HCT116 (cell line): ENCODE measurements around the gene ELOF1. TPM values are rescaled to one million over a fixed set of nuclear protein-coding genes. Genes with fewer than 3 reads are reported as not detected.

Experiments used
- ATAC-seq: fragments of 200-7000 bp; cut with Tn5 transposase; 2 replicates; pipeline ENCODE4 v1.9.1; 2020; ENCODE audit warnings: mild to moderate bottlenecking, moderate library complexity
- BruUV-seq: library from RNA; stranded (reverse); fragments of 400-500 nt; replicated peaks from 2 replicates; lab custom pipeline; 2021; lab: Mats Ljungman, UMichigan
- CTCF ChIA-PET: fragments of 300-600 bp; sonication (Branson Sonifier 250); formaldehyde crosslinking; loops from one replicate; lab custom pipeline; 2021; ENCODE audit warnings: antibody characterized with exemption; lab: Charles Lee
- POLR2A ChIA-PET: fragments of 300-600, 350-600 bp; sonication (Branson Sonifier 250); formaldehyde crosslinking; loops from one replicate; lab custom pipeline; 2021; ENCODE audit warnings: antibody characterized with exemption; lab: Charles Lee
- RAD21 ChIA-PET, 2 experiments: fragments of 300-600 bp; sonication (Branson Sonifier 250); formaldehyde crosslinking; loops; one replicate each; lab custom pipeline; 2023; ENCODE audit warnings: low total read pairs in 2 of 2; ENCODE audit not compliant: uncharacterized antibody in 2 of 2, unreplicated experiment in 2 of 2, low non-redundant PET in 1 of 2; lab: Charles Lee
- DNase-seq: peaks from one replicate; pipeline ENCODE4 v3.0.0-alpha.2; 2010; ENCODE audit warnings: low read depth, low spot score
- H2AFZ ChIP-seq: fragments of 200-600 bp; shearing (Covaris generic), sonication (generic); 2 replicates; pipeline ENCODE4 v1.6.1; 2017; ENCODE audit warnings: low read depth, mixed run types, mixed read lengths, antibody characterized with exemption, low read length; ENCODE audit not compliant: poor library complexity, severe bottlenecking
- H3K27ac ChIP-seq: 2 replicates; pipeline ENCODE4 v1.5.1; 2012; ENCODE audit warnings: low read depth, low read length
- H3K27me3 ChIP-seq: fragments of 200-600 bp; sonication (generic); 2 replicates; pipeline ENCODE4 v1.6.1; 2016; ENCODE audit warnings: mixed run types, low read length, mixed read lengths; ENCODE audit not compliant: insufficient read depth
- H3K36me3 ChIP-seq, 2 experiments: fragments of 200-500 bp in 1 of 2; fragments of 200-600 bp in 1 of 2; sonication (Bioruptor generic) in 1 of 2; sonication (generic) in 1 of 2; 2 replicates each; pipeline versions ENCODE4 v1.5.1 to v1.6.1; 2014 to 2016; ENCODE audit warnings: low read length in 2 of 2, inconsistent platforms in 1 of 2, mixed read lengths in 1 of 2, mixed run types in 1 of 2; ENCODE audit not compliant: insufficient read depth in 2 of 2, control insufficient read depth in 1 of 2
- H3K4me1 ChIP-seq, 2 experiments: fragments of 200-600 bp in 1 of 2; sonication (generic) in 1 of 2; 2 replicates each; pipeline versions ENCODE4 v1.5.1 to v1.6.1; 2012 to 2017; ENCODE audit warnings: low read length in 2 of 2, inconsistent platforms in 1 of 2, mild to moderate bottlenecking in 1 of 2, mixed read lengths in 1 of 2, mixed run types in 1 of 2, moderate library complexity in 1 of 2; ENCODE audit not compliant: insufficient read depth in 2 of 2, control insufficient read depth in 1 of 2
- H3K4me2 ChIP-seq: fragments of 200-600 bp; sonication (generic); 2 replicates; pipeline ENCODE4 v1.6.1; 2017; ENCODE audit warnings: mixed run types, low read length, mixed read lengths
- H3K4me3 ChIP-seq, 2 experiments: fragments of 200-600 bp in 1 of 2; sonication (generic) in 1 of 2; replicated peaks in 1 of 2; 2 replicates each; pipeline ENCODE4 v1.5.1; 2011 to 2016; ENCODE audit warnings: low read length in 2 of 2, control low read depth in 1 of 2, low read depth in 1 of 2, mild to moderate bottlenecking in 1 of 2, mixed read lengths in 1 of 2, mixed run types in 1 of 2
- H3K79me2 ChIP-seq: fragments of 200-600 bp; sonication (generic); 2 replicates; pipeline ENCODE4 v1.6.1; 2017; ENCODE audit warnings: mild to moderate bottlenecking, mixed run types, low read length, moderate library complexity, mixed read lengths; ENCODE audit not compliant: insufficient read depth
- H3K9ac ChIP-seq: fragments of 200-600 bp; sonication (generic); 2 replicates; pipeline ENCODE4 v1.6.1; 2016; ENCODE audit warnings: low read length, mixed read lengths
- H3K9me2 ChIP-seq: fragments of 200-600 bp; sonication (generic), shearing (Covaris generic); 2 replicates; pipeline ENCODE4 v1.6.1; 2017; ENCODE audit warnings: mixed run types, mild to moderate bottlenecking, moderate library complexity; ENCODE audit not compliant: insufficient read depth
- H3K9me3 ChIP-seq, 2 experiments: fragments of 200-500 bp in 1 of 2; fragments of 200-600 bp in 1 of 2; sonication (Bioruptor generic) in 1 of 2; sonication (generic) in 1 of 2; 2 replicates each; pipeline ENCODE4 v1.6.1; 2014 to 2017; ENCODE audit warnings: low read length in 2 of 2, mixed read lengths in 2 of 2, inconsistent platforms in 1 of 2, low read depth in 1 of 2, mild to moderate bottlenecking in 1 of 2, mixed run types in 1 of 2, moderate library complexity in 1 of 2; ENCODE audit not compliant: control insufficient read depth in 1 of 2, insufficient read depth in 1 of 2
- H4K20me1 ChIP-seq: fragments of 200-600 bp; sonication (generic), shearing (Covaris generic); 2 replicates; pipeline ENCODE4 v1.6.1; 2017; ENCODE audit warnings: mixed run types, mild to moderate bottlenecking, moderate library complexity; ENCODE audit not compliant: insufficient read depth
- CBX3 ChIP-seq: IDR thresholded peaks from 2 replicates; pipeline ENCODE4 v1.6.1; 2012; ENCODE audit warnings: low read depth
- CEBPB ChIP-seq: IDR thresholded peaks from 2 replicates; pipeline ENCODE4 v1.6.1; 2012; ENCODE audit warnings: low read depth
- ELF1 ChIP-seq: IDR thresholded peaks from 2 replicates; pipeline ENCODE4 v1.6.1; 2012; ENCODE audit warnings: low read depth, borderline replicate concordance
- EZH2 ChIP-seq: fragments of 200-600 bp; sonication (generic); IDR thresholded peaks from 2 replicates; pipeline ENCODE4 v1.6.1; 2017; ENCODE audit warnings: antibody characterized with exemption, mixed run types
- JUND ChIP-seq: IDR thresholded peaks from 2 replicates; pipeline ENCODE4 v1.6.1; 2012
- POLR2A ChIP-seq: IDR thresholded peaks from 2 replicates; pipeline ENCODE4 v1.7.0; 2011; ENCODE audit warnings: borderline replicate concordance; ENCODE audit not compliant: insufficient read depth, insufficient read length; ENCODE audit errors: extremely low read depth
- POLR2AphosphoS5 ChIP-seq: IDR thresholded peaks from 2 replicates; pipeline ENCODE4 v1.6.1; 2011; ENCODE audit warnings: mild to moderate bottlenecking, low read depth, low read length, moderate library complexity
- RAD21 ChIP-seq: IDR thresholded peaks from 2 replicates; pipeline ENCODE4 v1.6.1; 2012; ENCODE audit warnings: low read depth, mild to moderate bottlenecking
- SRF ChIP-seq: IDR thresholded peaks from 2 replicates; pipeline ENCODE4 v1.6.1; 2012; ENCODE audit warnings: low read depth
- TCF7L2 ChIP-seq: IDR thresholded peaks from 2 replicates; pipeline ENCODE4 v1.7.0; 2011; ENCODE audit warnings: borderline replicate concordance, inconsistent platforms; ENCODE audit not compliant: insufficient read depth, insufficient read length; ENCODE audit errors: extremely low read depth
- YY1 ChIP-seq: IDR thresholded peaks from 2 replicates; pipeline ENCODE4 v1.6.1; 2011; ENCODE audit warnings: low read length, low read depth, moderate library complexity, mild to moderate bottlenecking; ENCODE audit not compliant: insufficient replicate concordance; ENCODE audit errors: extremely low read depth
- ZFX ChIP-seq: fragments of 450-650 bp; IDR thresholded peaks from 2 replicates; pipeline ENCODE4 v1.6.1; 2017
- ZNF274 ChIP-seq: fragments of 200-500 bp; sonication (Bioruptor generic); IDR thresholded peaks from 2 replicates; pipeline ENCODE4 v1.6.1; 2014; ENCODE audit warnings: mild to moderate bottlenecking, low read depth, low read length, inconsistent platforms
- intact Hi-C: fragments of 100-400 bp; cut with micrococcal nuclease; formaldehyde crosslinking; loops from 2 replicates; pipeline ENCODE4 v1.10.0; 2022
- total RNA-seq: library from RNA; stranded (reverse); gene quantifications from one replicate; pipeline ENCODE4 v1.2.1, GENCODE V29; 2021; ENCODE audit not compliant: unreplicated experiment
- TF ChIP-seq, protein P1 (sequence below): IDR thresholded peaks from 2 replicates; pipeline ENCODE4 v1.6.1; 2012; ENCODE audit warnings: low read depth
- TF ChIP-seq, protein P2 (sequence below): IDR thresholded peaks from 2 replicates; pipeline ENCODE4 v1.6.1; 2012
- TF ChIP-seq, protein P3 (sequence below): IDR thresholded peaks from 2 replicates; pipeline ENCODE4 v1.6.1; 2012
- TF ChIP-seq, protein P4 (sequence below), 3 experiments: fragments of 200-600 bp in 1 of 3; sonication (generic) in 1 of 3; IDR thresholded peaks in 2 of 3; conservative IDR thresholded peaks in 1 of 3; 2 replicates each; pipeline ENCODE4 v1.5.1; 2012 to 2017; ENCODE audit warnings: low read depth in 2 of 3, low read length in 2 of 3, antibody characterized with exemption in 1 of 3, borderline replicate concordance in 1 of 3, control low read depth in 1 of 3, mild to moderate bottlenecking in 1 of 3, mixed read lengths in 1 of 3, mixed run types in 1 of 3, moderate library complexity in 1 of 3; ENCODE audit not compliant: insufficient read depth in 1 of 3

ELOF1 gene
- total RNA-seq, 1 experiment from 2014 or later: 74.5 TPM

DNA sequence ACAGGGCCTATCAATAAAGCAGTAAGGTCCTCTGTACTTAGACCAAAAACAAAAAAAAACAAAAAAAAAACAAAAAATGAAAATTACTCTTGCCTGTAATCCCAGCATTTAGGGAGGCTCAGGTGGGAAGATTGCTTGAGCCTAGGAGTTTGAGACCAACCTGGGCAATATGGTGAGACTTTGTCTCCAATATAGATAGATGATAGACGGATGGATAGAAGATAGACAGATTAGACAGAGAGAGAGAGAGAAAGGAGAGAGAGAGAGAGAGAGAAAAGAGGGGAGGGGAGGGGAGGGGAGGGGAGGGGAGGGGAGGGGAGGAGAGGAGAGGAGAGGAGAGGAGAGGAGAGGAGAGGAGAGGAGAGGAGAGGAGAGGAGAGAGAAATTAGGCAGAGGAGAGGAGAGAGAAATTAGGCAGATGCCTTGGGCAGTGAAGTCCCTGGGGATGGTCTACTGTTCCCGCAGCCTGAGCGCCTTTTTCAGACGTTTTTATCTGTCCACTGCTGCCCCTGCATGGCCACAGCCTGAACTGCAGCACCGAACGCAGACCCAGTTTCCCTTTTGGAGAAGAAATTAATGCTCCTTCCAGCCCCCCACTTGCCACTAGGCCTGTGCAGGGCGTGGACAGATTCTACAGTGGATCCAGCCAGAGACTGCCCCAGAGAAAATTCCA lies 28.4 kb upstream of the ELOF1 start:
- Histone ChIP-seq H3K4me2 (peak overlapping the region; percentile 40), H3K79me2 (no peaks in the 10 kb centered on the region), H3K27me3 (no peaks in the 10 kb centered on the region), H3K36me3 (no peaks in the 10 kb centered on the region), H3K4me1 (peaks cover 0 to 4% of the 10 kb centered on the region in 2 experiments; a peak in 1 of 4 replicates), H4K20me1 (no peaks in the 10 kb centered on the region), H2AFZ (no peak overlapping the region), H3K9me2 (no peaks in the 10 kb centered on the region), H3K9ac (no peak overlapping the region), H3K4me3 (no peak overlapping the region)
- DNase-seq: peak; percentile 42
- ChIA-PET RAD21 (no interaction called here), CTCF (no interaction called here)
- intact Hi-C loops: loop anchor here (1.0 kb wide), 1 partner anchor 91 kb away; no protein-coding TSS in a partner anchor
- BruUV-seq: no TSS peak
- ATAC-seq: peak; percentile 93
- TF ChIP-seq YY1 (no peak), ZFX (no peak), SRF (no peak), JUND (no peak), CBX3 (no peak), POLR2A (no peak), RAD21 (peak; percentile 84), CEBPB (no peak), ZNF274 (no peak), EZH2 (no peak), POLR2AphosphoS5 (no peak), ELF1 (no peak), TCF7L2 (no peak)
- TF ChIP-seq, protein P1, sequence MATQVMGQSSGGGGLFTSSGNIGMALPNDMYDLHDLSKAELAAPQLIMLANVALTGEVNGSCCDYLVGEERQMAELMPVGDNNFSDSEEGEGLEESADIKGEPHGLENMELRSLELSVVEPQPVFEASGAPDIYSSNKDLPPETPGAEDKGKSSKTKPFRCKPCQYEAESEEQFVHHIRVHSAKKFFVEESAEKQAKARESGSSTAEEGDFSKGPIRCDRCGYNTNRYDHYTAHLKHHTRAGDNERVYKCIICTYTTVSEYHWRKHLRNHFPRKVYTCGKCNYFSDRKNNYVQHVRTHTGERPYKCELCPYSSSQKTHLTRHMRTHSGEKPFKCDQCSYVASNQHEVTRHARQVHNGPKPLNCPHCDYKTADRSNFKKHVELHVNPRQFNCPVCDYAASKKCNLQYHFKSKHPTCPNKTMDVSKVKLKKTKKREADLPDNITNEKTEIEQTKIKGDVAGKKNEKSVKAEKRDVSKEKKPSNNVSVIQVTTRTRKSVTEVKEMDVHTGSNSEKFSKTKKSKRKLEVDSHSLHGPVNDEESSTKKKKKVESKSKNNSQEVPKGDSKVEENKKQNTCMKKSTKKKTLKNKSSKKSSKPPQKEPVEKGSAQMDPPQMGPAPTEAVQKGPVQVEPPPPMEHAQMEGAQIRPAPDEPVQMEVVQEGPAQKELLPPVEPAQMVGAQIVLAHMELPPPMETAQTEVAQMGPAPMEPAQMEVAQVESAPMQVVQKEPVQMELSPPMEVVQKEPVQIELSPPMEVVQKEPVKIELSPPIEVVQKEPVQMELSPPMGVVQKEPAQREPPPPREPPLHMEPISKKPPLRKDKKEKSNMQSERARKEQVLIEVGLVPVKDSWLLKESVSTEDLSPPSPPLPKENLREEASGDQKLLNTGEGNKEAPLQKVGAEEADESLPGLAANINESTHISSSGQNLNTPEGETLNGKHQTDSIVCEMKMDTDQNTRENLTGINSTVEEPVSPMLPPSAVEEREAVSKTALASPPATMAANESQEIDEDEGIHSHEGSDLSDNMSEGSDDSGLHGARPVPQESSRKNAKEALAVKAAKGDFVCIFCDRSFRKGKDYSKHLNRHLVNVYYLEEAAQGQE: no peak
- TF ChIP-seq, protein P2, sequence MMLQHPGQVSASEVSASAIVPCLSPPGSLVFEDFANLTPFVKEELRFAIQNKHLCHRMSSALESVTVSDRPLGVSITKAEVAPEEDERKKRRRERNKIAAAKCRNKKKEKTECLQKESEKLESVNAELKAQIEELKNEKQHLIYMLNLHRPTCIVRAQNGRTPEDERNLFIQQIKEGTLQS: no peak
- TF ChIP-seq, protein P3, sequence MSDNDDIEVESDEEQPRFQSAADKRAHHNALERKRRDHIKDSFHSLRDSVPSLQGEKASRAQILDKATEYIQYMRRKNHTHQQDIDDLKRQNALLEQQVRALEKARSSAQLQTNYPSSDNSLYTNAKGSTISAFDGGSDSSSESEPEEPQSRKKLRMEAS: no peak
- TF ChIP-seq, protein P4, sequence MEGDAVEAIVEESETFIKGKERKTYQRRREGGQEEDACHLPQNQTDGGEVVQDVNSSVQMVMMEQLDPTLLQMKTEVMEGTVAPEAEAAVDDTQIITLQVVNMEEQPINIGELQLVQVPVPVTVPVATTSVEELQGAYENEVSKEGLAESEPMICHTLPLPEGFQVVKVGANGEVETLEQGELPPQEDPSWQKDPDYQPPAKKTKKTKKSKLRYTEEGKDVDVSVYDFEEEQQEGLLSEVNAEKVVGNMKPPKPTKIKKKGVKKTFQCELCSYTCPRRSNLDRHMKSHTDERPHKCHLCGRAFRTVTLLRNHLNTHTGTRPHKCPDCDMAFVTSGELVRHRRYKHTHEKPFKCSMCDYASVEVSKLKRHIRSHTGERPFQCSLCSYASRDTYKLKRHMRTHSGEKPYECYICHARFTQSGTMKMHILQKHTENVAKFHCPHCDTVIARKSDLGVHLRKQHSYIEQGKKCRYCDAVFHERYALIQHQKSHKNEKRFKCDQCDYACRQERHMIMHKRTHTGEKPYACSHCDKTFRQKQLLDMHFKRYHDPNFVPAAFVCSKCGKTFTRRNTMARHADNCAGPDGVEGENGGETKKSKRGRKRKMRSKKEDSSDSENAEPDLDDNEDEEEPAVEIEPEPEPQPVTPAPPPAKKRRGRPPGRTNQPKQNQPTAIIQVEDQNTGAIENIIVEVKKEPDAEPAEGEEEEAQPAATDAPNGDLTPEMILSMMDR (IDR thresholded peaks at IDR 0.05 in 2 of 3, conservative IDR thresholded peaks at IDR 0.05 in 1 of 3; ENCODE audit: borderline replicate concordance in 1 of 3, insufficient read depth in 1 of 3, low read depth in 2 of 3, low read length in 2 of 3): peak; percentile 67 to 88 (median 84); a peak in 5 of 6 replicates
- TF ChIP-seq, all 23 proteins: peak for 2
- no peaks in the 10 kb centered on the region for H3K9me3 ChIP-seq
- POLR2A ChIA-PET: no interaction called here
- H3K27ac ChIP-seq: no peak overlapping the region
